Mucosa of descending colon (tissue), 3 donors: ENCODE results near the gene PIGU. TPM values are rescaled to one million over a fixed set of nuclear protein-coding genes. Genes with fewer than 3 reads are reported as not detected.

Experiments
- ATAC-seq: fragments of 200-7000 bp; cut with Tn5 transposase; one replicate; pipeline ENCODE4 v1.9.1; 2020; ENCODE audit warnings: mild to moderate bottlenecking, moderate library complexity
- DNase-seq, 3 donors: peaks; one replicate each; pipeline ENCODE4 v3.0.0-alpha.2; 2020
- H3K36me3 ChIP-seq: fragments of 200-600 bp; one replicate; pipeline ENCODE4 v1.8.0; 2021; ENCODE audit warnings: low read depth, mild to moderate bottlenecking
- H3K4me1 ChIP-seq: fragments of 200-600 bp; one replicate; pipeline ENCODE4 v1.8.0; 2021; ENCODE audit warnings: low read depth, mild to moderate bottlenecking
- H3K4me3 ChIP-seq: fragments of 200-600 bp; one replicate; pipeline ENCODE4 v1.8.0; 2021; ENCODE audit warnings: mild to moderate bottlenecking
- H3K9me3 ChIP-seq: fragments of 200-600 bp; one replicate; pipeline ENCODE4 v1.8.0; 2021; ENCODE audit warnings: mild to moderate bottlenecking
- CTCF ChIP-seq: fragments of 200-600 bp; IDR thresholded peaks from one replicate; pipeline ENCODE4 v1.8.0; 2022; ENCODE audit warnings: antibody characterized with exemption, mild to moderate bottlenecking
- intact Hi-C, 2 donors: fragments of 100-400 bp; cut with DNase I in 1 of 2; cut with micrococcal nuclease in 1 of 2; formaldehyde crosslinking; loops; one replicate each; pipeline versions ENCODE4 v1.11.0 to v1.11.1; 2022; cut with DNase I, micrococcal nuclease
- total RNA-seq, 3 donors: library from RNA; stranded (reverse); fragmentation: NEBNext Ultra II Directional in 2 of 3; extraction: Animal tissue kit (Norgen Biotek cat#: 25700) in 2 of 3; gene quantifications; one replicate each; pipeline versions ENCODE4 v1.2.1 to v1.2.4, GENCODE V29; 2021 to 2023
- donor health status: DM: no; HTN: no; CAD: no; lungs with moderate emphysema.
- donor health status: DM: no; HTN: no; CAD: no.
- donor health status: DM: no; HTN: yes; CAD: no.

PIGU gene
- total RNA-seq, 3 donors from 2014 or later, result 14.4 to 26.3 (median 24.3) TPM

GRCh38 chr20:34701405-34702085 is 24.7 kb upstream of the PIGU start:
- Histone ChIP-seq H3K4me1 (peaks cover 24% of the 10 kb centered on the region), H3K36me3 (no peaks in the 10 kb centered on the region), H3K4me3 (no peak overlapping the region), H3K9me3 (no peaks in the 10 kb centered on the region)
- ATAC-seq (no peak), DNase-seq (no peak)
- no peak for TF ChIP-seq CTCF
- intact Hi-C loops, result no loop called here

DNA sequence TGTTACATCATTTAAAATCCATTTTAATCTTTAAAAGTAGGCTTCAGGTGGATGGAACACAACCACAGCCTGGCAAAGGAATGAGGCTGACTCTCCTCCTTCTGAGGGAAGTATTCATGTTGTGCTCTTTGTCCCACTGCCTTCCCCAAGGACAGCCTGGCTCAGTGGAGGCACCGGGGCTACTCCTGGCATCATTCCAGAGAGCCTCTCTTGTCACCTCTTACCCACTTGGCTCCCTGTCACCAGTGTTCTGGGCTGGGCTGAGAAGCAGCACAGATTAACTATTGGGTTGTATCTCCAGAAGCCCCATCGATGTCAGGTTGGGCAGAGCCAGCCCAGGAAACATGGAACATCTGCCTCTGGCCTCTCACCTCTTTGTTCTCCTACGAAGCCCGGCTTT is 16.5 kb upstream of the PIGU start:
- intact Hi-C loops, result no loop called here
- no peaks in the 10 kb centered on the region for H3K9me3 ChIP-seq
- H3K4me3 ChIP-seq, result no peak overlapping the region
- TF ChIP-seq CTCF, result no peak
- H3K36me3 ChIP-seq, result no peaks in the 10 kb centered on the region
- DNase-seq, result no peak
- ATAC-seq, result no peak
- H3K4me1 ChIP-seq, result peaks cover 3% of the 10 kb centered on the region

GRCh38 chr20:34691838-34692237 is 14.9 kb upstream of the PIGU start:
- TF ChIP-seq CTCF, result no peak
- no peak overlapping the region for H3K4me3 ChIP-seq
- H3K9me3 ChIP-seq, result no peaks in the 10 kb centered on the region
- intact Hi-C loops, result no loop called here
- ATAC-seq, result no peak
- peaks cover 3% of the 10 kb centered on the region for H3K4me1 ChIP-seq
- H3K36me3 ChIP-seq, result no peaks in the 10 kb centered on the region
- no peak for DNase-seq

GRCh38 chr20:34689486-34689885 is 12.6 kb upstream of the PIGU start:
- Histone ChIP-seq H3K36me3 (no peaks in the 10 kb centered on the region), H3K4me3 (no peak overlapping the region), H3K4me1 (peaks cover 3% of the 10 kb centered on the region), H3K9me3 (no peaks in the 10 kb centered on the region)
- ATAC-seq, result peak; percentile 87
- no peak for TF ChIP-seq CTCF
- intact Hi-C loops, result no loop called here
- no peak for DNase-seq

GRCh38 chr20:34683667-34684066 is 6.8 kb upstream of the PIGU start:
- intact Hi-C loops, result no loop called here
- TF ChIP-seq CTCF, result no peak
- H3K4me3 ChIP-seq, result no peak overlapping the region
- ATAC-seq (no peak), DNase-seq (no peak)
- H3K4me1 ChIP-seq, result peaks cover 3% of the 10 kb centered on the region
- no peaks in the 10 kb centered on the region for H3K36me3 ChIP-seq
- H3K9me3 ChIP-seq, result no peaks in the 10 kb centered on the region
